GM21447 (cell line): ENCODE measurements around the gene USP15.
A peak's percentile ranks its signal among the peaks of the same experiment; 100 is the strongest.

Source experiments
- ATAC-seq: cut with Tn5 transposase; IDR thresholded peaks from one replicate; pipeline ENCODE4 v1.9.1; 2021; ENCODE audit not compliant: unreplicated experiment

USP15 gene

DNA sequence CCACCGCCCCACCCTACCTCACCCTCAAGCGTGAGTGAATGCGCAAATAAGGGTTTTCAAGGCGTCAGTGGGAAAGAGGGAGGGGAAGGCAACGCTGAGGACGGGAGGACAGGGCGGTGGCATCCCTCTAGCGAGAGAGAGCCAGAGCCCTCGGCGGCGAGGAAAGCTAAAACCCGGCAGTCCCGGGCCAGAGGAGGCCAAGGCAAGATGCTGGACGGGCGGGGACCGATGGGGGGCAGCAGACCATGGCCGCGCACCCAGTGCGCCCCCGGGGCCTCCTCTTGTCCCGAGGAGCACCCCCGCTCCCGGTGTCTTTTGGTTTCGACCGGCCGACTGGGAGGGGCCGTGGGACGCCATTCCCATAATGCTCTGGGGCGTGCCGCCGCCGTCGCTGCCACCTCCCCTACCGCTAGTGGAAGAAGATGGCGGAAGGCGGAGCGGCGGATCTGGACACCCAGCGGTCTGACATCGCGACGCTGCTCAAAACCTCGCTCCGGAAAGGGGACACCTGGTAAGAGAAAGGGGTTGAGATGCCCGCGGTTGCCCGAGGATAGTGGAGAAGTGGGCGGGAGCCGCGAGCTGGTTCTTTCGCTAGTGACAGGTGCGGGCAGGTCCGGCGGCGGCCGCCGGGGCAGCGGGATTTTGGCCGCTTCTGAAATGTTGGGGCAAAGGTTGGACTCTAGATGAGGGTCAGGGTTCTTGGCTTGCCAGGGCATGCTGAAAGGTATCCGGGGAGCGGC is at the start of gene USP15:
USP15 (plus strand) TSS at position 412 of the 740 bp plus-strand sequence; CDS start at position 423, 11 bp downstream.
- peak; percentile 68 for ATAC-seq

GRCh38 chr12:62210422-62210821 is 49.8 kb upstream of the USP15 start:
- peak; percentile 72 for ATAC-seq

- ATAC-seq = no peak
These were observed 48.7 kb upstream of the USP15 start for GRCh38 chr12:62211510-62211909.

DNA sequence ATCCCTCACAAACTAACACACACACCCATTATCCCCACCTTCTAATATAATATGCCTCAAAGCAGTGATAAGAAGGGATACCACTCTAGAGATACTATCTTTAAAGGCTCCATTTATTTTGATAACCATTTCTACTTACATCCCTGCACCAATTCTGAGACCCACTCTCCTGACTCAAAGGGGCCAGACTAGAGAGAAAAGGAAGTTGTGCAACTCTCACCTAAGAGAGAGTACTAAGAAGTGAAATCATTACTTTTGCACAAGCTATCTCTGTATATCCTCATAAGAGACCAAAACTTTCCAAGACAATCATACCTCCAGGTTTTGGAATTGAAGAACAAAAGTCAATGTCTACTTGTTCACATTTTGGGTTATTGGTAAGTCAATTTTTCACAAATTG is 45.4 kb upstream of the USP15 start:
- ATAC-seq = no peak

DNA sequence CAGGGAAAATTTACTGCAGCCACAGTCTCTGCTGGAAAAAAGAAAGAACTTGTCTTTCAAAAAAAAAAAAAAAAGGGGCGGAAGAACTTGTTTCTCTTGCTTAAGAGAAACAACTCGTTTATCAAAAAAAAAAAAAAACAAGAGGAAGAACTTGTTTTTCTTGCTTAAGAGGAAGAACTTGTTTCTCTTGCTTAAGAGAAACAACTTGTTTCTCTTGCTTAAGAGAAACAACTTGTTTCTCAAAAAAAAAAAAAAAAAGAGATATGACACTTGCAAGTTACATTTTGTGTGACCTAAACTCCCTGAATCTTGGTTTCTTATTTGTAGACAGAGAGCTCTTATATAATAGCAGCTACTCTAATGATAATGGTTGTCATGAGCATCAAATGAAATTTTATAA is 44.7 kb upstream of the USP15 start:
- no peak for ATAC-seq

- no peak for ATAC-seq
These were observed 42.6 kb upstream of the USP15 start for GRCh38 chr12:62217466-62218194.

- ATAC-seq = no peak
These were observed 39.1 kb upstream of the USP15 start for GRCh38 chr12:62221107-62221506.

DNA sequence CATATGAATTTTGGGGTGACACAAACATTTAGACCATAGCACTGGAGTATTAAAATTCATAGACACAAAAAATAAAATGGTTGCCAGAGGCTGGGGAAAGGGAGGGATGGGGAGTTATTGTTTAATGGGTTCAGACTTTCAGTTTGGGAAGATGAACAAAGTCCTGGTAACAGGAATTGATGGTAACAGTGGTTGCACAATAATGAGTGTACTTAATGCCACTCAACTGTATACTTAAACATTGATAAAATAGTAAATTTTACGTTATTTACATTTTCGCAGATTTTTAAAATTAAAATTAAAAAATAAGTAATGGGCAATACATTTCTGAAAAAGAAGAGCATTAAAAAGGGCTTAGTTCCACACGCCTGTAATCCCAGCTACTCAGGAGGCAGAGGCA is 35.6 kb upstream of the USP15 start:
- ATAC-seq = no peak

GRCh38 chr12:62227091-62227490 is 33.1 kb upstream of the USP15 start:
- ATAC-seq = no peak

DNA sequence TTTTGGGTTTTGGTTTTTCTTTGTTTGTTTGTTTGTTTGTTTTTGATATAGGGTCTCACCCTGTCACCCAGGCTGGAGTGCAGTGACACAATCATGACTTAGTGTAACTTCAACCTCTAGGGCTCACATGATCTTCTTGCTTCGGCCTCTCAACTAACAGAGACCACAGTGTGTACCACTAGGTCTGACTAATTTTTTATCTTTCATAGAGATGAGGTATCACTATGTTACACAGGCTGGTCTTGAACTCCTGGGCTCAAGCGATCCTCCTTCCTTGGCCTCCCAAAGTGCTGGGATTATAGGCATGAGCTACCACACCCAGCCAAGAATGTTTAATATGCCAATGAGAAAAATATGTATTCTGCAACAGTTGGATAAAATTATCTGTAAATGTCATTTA is 29.6 kb upstream of the USP15 start:
- ATAC-seq = no peak

GRCh38 chr12:62232143-62232729 is 28.0 kb upstream of the USP15 start:
- ATAC-seq = no peak

DNA sequence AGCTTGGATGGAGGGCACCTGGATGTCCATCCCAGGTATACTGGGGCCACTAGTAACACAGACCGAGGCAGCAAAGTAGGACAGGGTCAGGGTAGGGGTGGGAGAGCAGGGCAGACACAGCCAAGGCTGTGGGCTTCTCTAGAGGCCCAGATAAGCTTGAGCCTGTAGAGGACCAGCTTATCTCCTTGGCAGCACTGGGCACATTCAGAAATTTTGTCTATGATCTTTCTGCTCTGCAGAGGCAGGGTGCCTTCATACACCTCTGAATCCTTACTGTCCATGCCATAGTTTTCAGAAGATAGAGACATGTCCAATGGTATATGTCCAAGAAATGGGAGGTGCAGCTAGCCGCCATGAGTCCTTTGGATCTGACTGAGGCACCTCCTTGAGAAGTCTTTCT is 26.4 kb upstream of the USP15 start:
- no peak for ATAC-seq

DNA sequence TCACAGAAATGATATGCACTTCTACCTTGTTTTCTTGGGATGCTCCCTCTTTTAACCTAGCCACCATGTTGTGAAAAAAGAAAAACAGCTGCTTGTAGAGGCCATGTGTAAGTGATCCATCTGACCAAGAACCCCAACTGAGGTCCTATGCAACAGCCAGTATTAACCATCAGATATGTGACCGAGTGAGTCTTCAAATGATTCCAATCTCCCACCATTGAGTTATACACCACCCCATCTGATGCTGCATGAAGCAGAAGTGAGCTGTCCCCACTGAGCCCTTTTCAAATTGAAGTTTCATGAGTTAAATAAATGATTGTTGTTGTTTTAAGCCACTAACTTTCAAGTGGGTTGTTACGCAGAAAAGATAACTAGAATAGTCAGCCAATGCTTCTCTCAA is 20.6 kb upstream of the USP15 start:
- no peak for ATAC-seq

- no peak for ATAC-seq
These were observed 12.7 kb upstream of the USP15 start for GRCh38 chr12:62247281-62248045.

- no peak for ATAC-seq
These were observed 11.3 kb upstream of the USP15 start for GRCh38 chr12:62248873-62249272.

- ATAC-seq = no peak
These were observed 10.8 kb upstream of the USP15 start for GRCh38 chr12:62249419-62249818.

DNA sequence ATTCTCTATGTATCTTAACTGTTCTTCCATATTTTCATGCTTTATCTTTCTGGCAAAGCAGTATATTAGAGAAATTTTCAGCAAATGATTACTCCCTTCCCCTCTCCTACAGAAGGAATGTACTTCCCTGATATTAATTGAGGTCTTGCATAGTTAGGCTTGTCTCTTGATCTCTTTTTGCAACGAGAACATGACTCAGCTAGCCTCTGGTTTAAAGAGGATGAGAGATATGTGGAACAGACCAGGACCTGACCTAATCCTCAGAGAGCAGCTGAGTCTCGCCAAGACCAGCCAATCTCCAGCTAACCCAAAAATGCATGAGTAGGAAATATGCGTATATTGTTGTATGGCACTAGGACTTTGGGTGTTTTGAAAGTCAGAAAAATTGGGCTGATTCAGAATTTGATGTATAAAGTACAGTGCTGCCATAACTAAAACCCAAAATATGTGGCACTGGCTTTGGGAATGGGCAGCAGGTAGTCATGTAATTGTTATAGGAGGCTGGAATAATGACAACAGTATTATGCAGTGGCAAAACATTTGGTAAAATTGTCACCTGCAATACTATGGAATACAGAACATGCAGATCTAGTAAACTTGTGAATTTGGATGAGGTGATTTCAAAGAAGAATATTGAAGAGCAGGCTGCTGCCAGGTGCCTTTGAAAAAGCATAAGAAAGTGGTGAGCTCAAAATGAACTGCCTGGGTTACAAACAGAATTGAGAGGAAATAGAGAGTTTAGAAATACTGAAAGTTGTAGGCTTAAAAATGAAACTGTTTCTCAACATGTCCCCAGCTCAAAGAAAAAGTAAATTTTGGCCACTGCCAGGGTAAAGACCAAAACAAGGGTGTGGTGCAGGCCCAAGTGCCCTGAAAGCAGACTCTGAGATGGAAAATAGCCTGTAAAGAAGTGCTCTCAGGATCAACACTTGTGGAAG is 9.3 kb upstream of the USP15 start:
- peak; percentile 93 for ATAC-seq

DNA sequence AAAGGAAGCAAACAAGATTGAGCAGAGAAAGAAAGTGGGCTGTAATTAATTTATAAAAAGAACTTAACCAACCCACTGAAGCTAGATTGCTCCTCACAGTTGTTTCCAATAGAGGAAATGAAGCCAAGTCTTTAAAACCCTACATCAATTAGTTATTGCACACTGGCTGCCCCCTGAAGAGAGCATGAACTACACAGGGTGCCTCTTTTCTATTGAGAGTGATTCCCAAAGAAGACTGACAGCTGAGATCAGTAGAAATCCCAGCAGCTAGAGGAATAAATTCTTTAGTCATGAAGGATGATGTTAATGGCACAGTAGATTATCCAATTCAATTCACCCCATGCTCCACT is 8.6 kb upstream of the USP15 start:
- ATAC-seq = peak; percentile 33

GRCh38 chr12:62252576-62252975 is 7.6 kb upstream of the USP15 start:
- ATAC-seq = no peak

GRCh38 chr12:62254967-62255366 is 5.2 kb upstream of the USP15 start:
- no peak for ATAC-seq
